ENCODE data around the gene GANC.

The GANC gene

DNA sequence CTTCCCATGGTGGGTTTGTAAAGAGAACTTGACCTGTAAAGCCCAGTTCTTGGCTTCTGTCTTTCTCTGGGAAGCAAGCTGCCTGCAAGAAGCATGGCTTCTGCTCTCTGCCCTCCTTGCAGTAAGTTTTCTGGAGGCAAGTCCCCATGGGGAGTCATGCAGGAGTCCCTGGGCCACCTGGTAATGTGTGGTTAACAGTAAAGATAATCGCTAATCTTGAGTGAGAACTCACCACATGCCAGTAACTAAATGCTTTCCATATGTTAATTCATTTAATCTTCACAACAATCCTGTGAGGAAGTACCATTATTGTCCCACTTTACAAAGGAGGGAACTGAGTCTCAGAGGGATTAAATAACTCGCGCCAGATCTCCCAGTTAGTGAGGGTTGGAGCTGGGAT is 90.5 kb downstream of the GANC start:
- TF ChIP-seq CTCF (conservative IDR thresholded peaks at IDR 0.05; ENCODE audit: low read depth, low read length), result no peak

GRCh38 chr15:42363942-42364341 is 90.9 kb downstream of the GANC start:
- no peaks in the 10 kb centered on the region; the same call in 1 of the 2 replicates for H4K20me1 ChIP-seq (ENCODE audit: insufficient read depth)
- no peak overlapping the region for H3K4me2 ChIP-seq
- no peaks in the 10 kb centered on the region for H3K36me3 ChIP-seq (ENCODE audit: insufficient read depth)
- no peak overlapping the region for H3K27ac ChIP-seq
- H3K4me3 ChIP-seq (IDR thresholded peaks at IDR 0.05; ENCODE audit: insufficient read depth, low read depth, low read length), result no peak overlapping the region
- no peak overlapping the region for H3K9ac ChIP-seq
- no peak overlapping the region for H2AFZ ChIP-seq (ENCODE audit: low read depth)
- H3K27me3 ChIP-seq (ENCODE audit: insufficient read depth, low read depth), result no peaks in the 10 kb centered on the region
- TF ChIP-seq CTCF (conservative IDR thresholded peaks at IDR 0.05; ENCODE audit: low read depth, low read length), result no peak
- no peaks in the 10 kb centered on the region for H3K4me1 ChIP-seq (ENCODE audit: low read depth, poor library complexity, severe bottlenecking)
- no peaks in the 10 kb centered on the region for H3K79me2 ChIP-seq (ENCODE audit: insufficient read depth, low read depth)

More for the DNA sequence above, 90.5 kb downstream of the GANC start:
- H3K4me3 ChIP-seq (IDR thresholded peaks at IDR 0.05; ENCODE audit: insufficient read depth, low read depth, low read length), result no peak overlapping the region
- H4K20me1 ChIP-seq (ENCODE audit: insufficient read depth), result no peaks in the 10 kb centered on the region; the same call in 1 of the 2 replicates
- no peak overlapping the region for H3K27ac ChIP-seq
- no peak overlapping the region for H3K4me2 ChIP-seq
- no peaks in the 10 kb centered on the region for H3K4me1 ChIP-seq (ENCODE audit: low read depth, poor library complexity, severe bottlenecking)
- H3K27me3 ChIP-seq (ENCODE audit: insufficient read depth, low read depth), result no peaks in the 10 kb centered on the region
- H3K36me3 ChIP-seq (ENCODE audit: insufficient read depth), result no peaks in the 10 kb centered on the region
- no peaks in the 10 kb centered on the region for H3K79me2 ChIP-seq (ENCODE audit: insufficient read depth, low read depth)
- H3K9ac ChIP-seq, result no peak overlapping the region
- no peak overlapping the region for H2AFZ ChIP-seq (ENCODE audit: low read depth)

GRCh38 chr15:42364529-42364928 is 91.5 kb downstream of the GANC start:
- Histone ChIP-seq H3K27me3 (ENCODE audit: insufficient read depth, low read depth) (no peaks in the 10 kb centered on the region), H2AFZ (ENCODE audit: low read depth) (no peak overlapping the region), H3K4me2 (no peak overlapping the region), H3K36me3 (ENCODE audit: insufficient read depth) (no peaks in the 10 kb centered on the region), H3K4me3 (IDR thresholded peaks at IDR 0.05; ENCODE audit: insufficient read depth, low read depth, low read length) (no peak overlapping the region), H3K27ac (no peak overlapping the region), H4K20me1 (ENCODE audit: insufficient read depth) (no peaks in the 10 kb centered on the region; the same call in 1 of the 2 replicates), H3K4me1 (ENCODE audit: low read depth, poor library complexity, severe bottlenecking) (no peaks in the 10 kb centered on the region), H3K79me2 (ENCODE audit: insufficient read depth, low read depth) (no peaks in the 10 kb centered on the region), H3K9ac (no peak overlapping the region)
- no peak for TF ChIP-seq CTCF (conservative IDR thresholded peaks at IDR 0.05; ENCODE audit: low read depth, low read length)

- Histone ChIP-seq H3K4me1 (ENCODE audit: low read depth, poor library complexity, severe bottlenecking) (no peaks in the 10 kb centered on the region), H3K27me3 (ENCODE audit: insufficient read depth, low read depth) (no peaks in the 10 kb centered on the region), H3K9ac (no peak overlapping the region), H3K4me3 (IDR thresholded peaks at IDR 0.05; ENCODE audit: insufficient read depth, low read depth, low read length) (no peak overlapping the region), H4K20me1 (ENCODE audit: insufficient read depth) (no peaks in the 10 kb centered on the region; the same call in 1 of the 2 replicates), H3K36me3 (ENCODE audit: insufficient read depth) (no peaks in the 10 kb centered on the region), H3K4me2 (no peak overlapping the region), H3K27ac (no peak overlapping the region), H2AFZ (ENCODE audit: low read depth) (no peak overlapping the region), H3K79me2 (ENCODE audit: insufficient read depth, low read depth) (no peaks in the 10 kb centered on the region)
- no peak for TF ChIP-seq CTCF (conservative IDR thresholded peaks at IDR 0.05; ENCODE audit: low read depth, low read length)
Observed at GRCh38 chr15:42365921-42366550, 93.0 kb downstream of the GANC start.

Data from KMS-11 (cell line).